Left kidney (tissue), 8 donors: ENCODE measurements around the gene CTNNA1. TPM values are rescaled to one million over a fixed set of nuclear protein-coding genes. Genes with fewer than 3 reads are reported as not detected.
"Not testable (repeated sequence)": the region's sequence is repeated elsewhere in the genome, so short reads cannot be mapped to it uniquely, and the experiment has no call there.

Experiments used
- DNase-seq: peaks from one replicate; pipeline ENCODE4 v3.0.0-alpha.2; 2013
- long read RNA-seq, 8 donors: transcript quantifications; one replicate each; lab custom pipeline, GENCODE V29; 2026
- polyA plus RNA-seq: library from polyadenylated mRNA; unstranded; fragments of 120-200 nt; gene quantifications from one replicate; pipeline ENCODE4 v1.2.1, GENCODE V29; 2013; ENCODE audit not compliant: insufficient read length

Gene CTNNA1
- 423 TPM for polyA plus RNA-seq
- long read RNA-seq, donor 1, transcript CTNNA1-201 (18 exons, 3,756 nt), result major isoform, 34 of 86 reads
- long read RNA-seq, donor 1, transcript CTNNA1-236 (2 exons, 2,044 nt), result minor isoform, 6 of 86 reads
- long read RNA-seq, donor 1, partial matches to known transcripts, result 45 of 86 reads
- long read RNA-seq, donor 1, other reads (novel, unspliced or antisense), result 0 of 86 reads
- long read RNA-seq, donor 2, transcript CTNNA1-201 (18 exons, 3,756 nt), result major isoform, 33 of 102 reads
- long read RNA-seq, donor 2, transcript CTNNA1-236 (2 exons, 2,044 nt), result minor isoform, 6 of 102 reads
- long read RNA-seq, donor 2, partial matches to known transcripts, result 61 of 102 reads
- long read RNA-seq, donor 2, other reads (novel, unspliced or antisense), result 0 of 102 reads
- long read RNA-seq, donor 3, transcript CTNNA1-201 (18 exons, 3,756 nt), result major isoform, 41 of 198 reads
- long read RNA-seq, donor 3, transcript CTNNA1-236 (2 exons, 2,044 nt), result minor isoform, 9 of 198 reads
- long read RNA-seq, donor 3, partial matches to known transcripts, result 145 of 198 reads
- long read RNA-seq, donor 3, other reads (novel, unspliced or antisense), result 0 of 198 reads
- long read RNA-seq, donor 4, partial matches to known transcripts, result 0 of 2 reads
- long read RNA-seq, donor 4, other reads (novel, unspliced or antisense), result 0 of 2 reads
- long read RNA-seq, donor 5, transcript CTNNA1-236 (2 exons, 2,044 nt), result minor isoform, 13 of 139 reads
- long read RNA-seq, donor 5, transcript CTNNA1-201 (18 exons, 3,756 nt), result major isoform, 55 of 139 reads
- long read RNA-seq, donor 5, partial matches to known transcripts, result 58 of 139 reads
- long read RNA-seq, donor 5, other reads (novel, unspliced or antisense), result 13 of 139 reads
- long read RNA-seq, donor 6, transcript CTNNA1-201 (18 exons, 3,756 nt), result major isoform, 23 of 82 reads
- long read RNA-seq, donor 6, transcript CTNNA1-236 (2 exons, 2,044 nt), result minor isoform, 5 of 82 reads
- long read RNA-seq, donor 6, partial matches to known transcripts, result 52 of 82 reads
- long read RNA-seq, donor 6, other reads (novel, unspliced or antisense), result 0 of 82 reads
- long read RNA-seq, donor 7, transcript CTNNA1-201 (18 exons, 3,756 nt), result major isoform, 50 of 139 reads
- long read RNA-seq, donor 7, partial matches to known transcripts, result 86 of 139 reads
- long read RNA-seq, donor 7, other reads (novel, unspliced or antisense), result 0 of 139 reads
- long read RNA-seq, donor 8, transcript CTNNA1-201 (18 exons, 3,756 nt), result major isoform, 17 of 28 reads
- long read RNA-seq, donor 8, partial matches to known transcripts, result 8 of 28 reads
- long read RNA-seq, donor 8, other reads (novel, unspliced or antisense), result 0 of 28 reads

GRCh38 chr5:138752951-138753793 is at the start of gene CTNNA1:
CTNNA1 (plus strand) TSS chr5:138753425; CDS start chr5:138781925, 28,500 bp downstream.
- peak; percentile 68 for DNase-seq

GRCh38 chr5:138703777-138704176 is 49.4 kb upstream of the CTNNA1 start:
- not testable (repeated sequence) for DNase-seq

DNA sequence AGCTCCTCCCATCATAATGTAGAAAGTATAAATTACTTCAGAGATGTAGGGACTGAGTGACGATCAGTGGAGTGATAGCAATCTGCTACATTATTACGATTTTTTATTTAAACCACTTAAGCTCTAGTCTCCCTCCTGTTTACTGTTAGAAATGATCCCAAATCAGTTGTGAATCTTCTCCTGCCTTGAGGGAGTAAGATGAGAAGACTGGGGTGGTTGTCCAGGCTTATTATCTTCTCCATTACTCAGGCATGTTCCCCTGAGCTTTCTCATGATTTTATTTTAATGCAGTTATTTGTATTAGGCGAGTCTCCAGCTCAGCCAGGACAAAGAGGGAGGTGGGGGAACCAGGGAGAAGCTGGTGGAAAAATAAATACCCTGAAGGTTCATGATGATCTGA is 48.2 kb upstream of the CTNNA1 start:
- DNase-seq, result no peak

DNA sequence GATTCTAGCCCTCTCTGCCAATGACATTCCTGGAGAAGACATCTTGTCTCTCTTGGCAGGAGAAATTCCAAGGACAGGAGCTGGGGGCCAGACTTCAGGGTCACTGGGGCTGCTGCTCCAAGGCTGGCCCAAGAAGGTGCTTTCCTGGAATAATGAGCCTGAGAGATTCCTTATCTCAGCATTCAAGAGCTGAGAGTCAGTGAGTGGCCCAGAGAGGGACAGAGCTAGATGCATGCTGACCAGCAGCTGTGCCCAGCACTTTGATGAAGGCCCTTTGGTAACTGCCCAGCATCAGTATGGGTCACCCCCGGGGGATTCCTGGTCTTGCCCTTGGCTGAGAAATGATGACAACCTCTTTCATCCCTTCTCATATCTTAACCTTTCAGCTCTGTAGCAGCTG is 47.7 kb upstream of the CTNNA1 start:
- DNase-seq, result no peak

- DNase-seq, result no peak
Measured at GRCh38 chr5:138706655-138707480, 46.4 kb upstream of the CTNNA1 start.

- DNase-seq, result no peak
Measured at GRCh38 chr5:138708791-138709190, 44.4 kb upstream of the CTNNA1 start.

GRCh38 chr5:138709202-138709601 is 44.0 kb upstream of the CTNNA1 start:
- DNase-seq, result no peak

- DNase-seq, result no peak
Measured at GRCh38 chr5:138711087-138711486, 42.1 kb upstream of the CTNNA1 start.

DNA sequence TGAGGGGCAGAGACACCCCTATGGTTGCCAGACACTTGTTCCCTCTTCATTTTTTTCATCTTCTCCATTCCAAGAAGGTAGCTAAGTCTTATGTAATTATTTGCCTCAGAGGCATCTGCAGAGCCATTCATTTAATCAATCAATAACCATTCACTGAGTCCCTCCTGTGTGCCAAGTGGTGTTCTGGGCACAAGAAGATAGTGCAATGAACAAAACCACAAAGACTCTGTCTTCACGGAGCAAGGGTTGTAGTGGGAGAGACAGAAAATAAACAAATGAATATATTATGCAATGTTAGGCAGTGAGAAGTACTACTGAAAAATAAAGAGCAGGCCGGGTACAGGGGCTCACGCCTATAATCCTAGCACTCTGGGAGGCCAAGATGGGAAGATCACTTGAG is 41.4 kb upstream of the CTNNA1 start:
- DNase-seq, result no peak

- no peak for DNase-seq
Measured at GRCh38 chr5:138712324-138712723, 40.9 kb upstream of the CTNNA1 start.

DNA sequence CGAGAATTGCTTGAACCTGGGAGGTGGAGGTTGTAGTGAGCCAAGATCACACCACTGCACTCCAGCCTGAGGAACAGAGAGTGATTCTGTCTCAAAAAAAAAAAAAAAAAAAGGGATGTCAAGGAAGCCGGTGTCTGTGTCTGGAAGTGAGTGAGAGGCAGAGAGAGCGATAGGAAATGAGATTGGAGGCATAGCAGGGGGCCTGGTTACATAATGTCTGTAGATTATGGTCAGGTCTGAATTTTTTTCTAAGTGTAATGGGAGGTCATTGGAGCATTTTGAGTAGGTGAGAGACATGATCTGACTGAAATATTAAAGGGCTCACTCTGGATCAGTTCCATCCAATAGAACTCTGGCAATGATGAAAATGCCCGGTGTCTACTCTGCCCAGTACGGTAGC is 40.4 kb upstream of the CTNNA1 start:
- no peak for DNase-seq

GRCh38 chr5:138713247-138713646 is 40.0 kb upstream of the CTNNA1 start:
- no peak for DNase-seq

DNA sequence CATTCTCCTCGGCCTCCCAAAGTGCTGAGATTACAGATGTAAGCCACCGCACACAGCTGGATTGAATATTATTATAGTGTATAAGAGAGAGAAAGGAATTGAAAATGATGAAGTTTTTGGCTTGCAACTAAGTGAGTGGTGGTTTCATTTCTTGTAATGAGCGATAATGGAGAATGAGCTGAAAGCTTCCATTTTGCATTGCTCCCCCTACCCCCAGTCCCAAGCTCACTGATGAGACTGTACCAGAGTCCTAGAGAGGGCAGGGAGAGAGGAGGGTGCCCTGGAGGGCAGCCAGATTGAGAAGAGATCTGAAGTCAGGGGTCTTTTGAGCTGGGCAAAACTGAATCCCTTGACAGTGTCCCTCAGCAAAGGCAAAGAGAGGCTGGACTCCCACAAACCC is 38.5 kb upstream of the CTNNA1 start:
- DNase-seq, result no peak

- DNase-seq, result not testable (repeated sequence)
Measured at GRCh38 chr5:138715931-138716432, 37.2 kb upstream of the CTNNA1 start.

- no peak for DNase-seq
Measured at GRCh38 chr5:138716456-138716924, 36.7 kb upstream of the CTNNA1 start.

- DNase-seq, result no peak
Measured at GRCh38 chr5:138717399-138717798, 35.8 kb upstream of the CTNNA1 start.

DNA sequence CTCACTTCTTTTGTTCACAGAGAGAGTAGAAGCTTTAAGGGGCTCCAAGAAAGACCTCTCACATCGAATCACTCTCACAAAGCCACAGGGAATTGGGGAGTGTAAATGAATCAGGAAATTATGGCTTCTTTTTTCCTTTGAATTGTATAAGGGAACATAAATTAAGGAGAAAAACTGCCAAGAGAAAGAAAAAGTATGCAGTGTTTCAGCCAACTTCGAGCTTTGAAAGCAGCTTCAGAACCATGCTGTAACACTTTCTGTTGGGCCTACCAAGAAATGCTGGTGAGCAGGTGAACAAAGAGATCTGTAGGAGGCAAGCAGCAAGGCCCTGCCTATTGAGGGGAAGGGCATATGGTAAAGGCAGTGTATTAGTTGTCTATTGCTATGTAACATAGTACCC is 33.4 kb upstream of the CTNNA1 start:
- no peak for DNase-seq

GRCh38 chr5:138720840-138721239 is 32.4 kb upstream of the CTNNA1 start:
- no peak for DNase-seq

- no peak for DNase-seq
Measured at GRCh38 chr5:138721979-138722378, 31.2 kb upstream of the CTNNA1 start.
